ENCODE data around the gene TTLL12.

Gene TTLL12

DNA sequence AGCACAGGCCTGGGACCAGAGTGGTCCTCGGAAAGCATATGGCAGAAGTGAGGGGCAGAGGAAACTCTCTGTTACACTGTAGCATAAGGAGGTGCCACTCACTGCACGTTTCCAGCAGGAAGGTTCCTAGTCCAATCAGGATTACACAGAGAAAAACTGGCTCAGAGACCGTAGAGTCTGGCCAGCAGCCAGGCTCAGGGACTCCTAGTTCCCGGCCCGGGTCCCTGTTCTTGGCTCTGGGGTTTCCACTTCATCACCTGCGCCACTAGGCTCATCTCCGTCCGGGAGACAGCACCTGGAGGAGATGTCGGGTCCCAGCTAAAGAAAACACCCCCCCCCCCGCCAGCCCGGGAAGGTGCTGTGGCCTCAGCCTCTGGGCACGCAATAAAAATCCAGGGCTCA, 1.1 kb downstream of the TTLL12 start:
- Histone ChIP-seq H3K27ac (ENCODE audit: low read depth, low read length) (no peak overlapping the region), H3K27me3 (ENCODE audit: control insufficient read depth in 5 of 5, insufficient read depth in 4 of 5, low read length in 5 of 5) (no peaks in the 10 kb centered on the region), H3K4me3 (ENCODE audit: low read depth in 1 of 5, low read length in 5 of 5) (peak overlapping the region; percentile 62 to 76 (median 68)), H3K36me3 (ENCODE audit: control insufficient read depth in 5 of 5, insufficient read depth in 5 of 5, low read length in 5 of 5) (peaks cover 0 to 13% (median 8%) of the 10 kb centered on the region in 5 donors), H3K4me1 (ENCODE audit: control insufficient read depth in 5 of 5, insufficient read depth in 5 of 5, low read length in 5 of 5) (peaks cover 4 to 28% (median 25%) of the 10 kb centered on the region in 5 donors), H3K9me3 (ENCODE audit: control insufficient read depth in 5 of 5, low read length in 5 of 5) (no peaks in the 10 kb centered on the region), H3K9ac (ENCODE audit: low read length in 5 of 5) (peak overlapping the region in 4 of 5 donors; percentile 16 to 71 (median 56))

DNA sequence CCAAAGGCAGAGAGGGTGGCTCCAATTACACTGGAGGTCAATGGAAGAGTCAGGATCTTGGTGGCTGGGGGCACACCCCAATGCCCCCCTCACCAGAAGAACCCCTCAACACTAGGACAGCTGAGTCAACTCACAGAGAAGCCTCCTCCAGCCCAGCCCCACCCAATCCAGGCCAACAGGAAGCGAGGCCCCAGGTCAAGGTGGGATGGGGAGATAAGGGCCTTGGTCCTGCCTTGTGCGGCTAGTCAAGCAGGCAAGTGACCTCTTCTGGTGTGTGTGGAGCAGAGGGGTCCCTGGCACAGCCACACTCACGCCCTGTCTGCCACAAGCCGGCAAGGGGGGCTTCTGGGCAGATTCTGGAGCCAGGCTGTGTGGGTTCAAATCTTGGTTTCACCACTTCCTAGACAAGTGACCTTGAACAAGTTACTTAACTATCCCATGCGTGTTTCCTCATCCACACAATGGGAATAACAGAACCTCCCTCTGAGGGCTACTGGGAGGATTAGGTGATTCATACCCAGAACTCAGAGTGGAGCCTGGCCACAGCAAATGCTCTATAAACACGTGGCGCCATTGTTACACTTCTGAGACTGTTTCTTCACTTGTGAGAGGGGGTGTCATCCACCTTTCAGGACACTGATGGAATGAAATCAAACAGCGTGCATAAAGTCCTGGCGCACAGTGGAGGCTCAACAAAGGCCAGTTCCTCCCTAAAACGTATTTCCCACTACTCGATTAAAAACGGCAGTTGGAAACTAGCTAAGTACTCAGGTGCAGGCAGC, 3.2 kb downstream of the TTLL12 start:
- no peak overlapping the region for H3K9ac ChIP-seq (ENCODE audit: low read length in 5 of 5)
- peaks cover 4 to 28% (median 25%) of the 10 kb centered on the region in 5 donors for H3K4me1 ChIP-seq (ENCODE audit: control insufficient read depth in 5 of 5, insufficient read depth in 5 of 5, low read length in 5 of 5)
- H3K9me3 ChIP-seq (ENCODE audit: control insufficient read depth in 5 of 5, low read length in 5 of 5): no peaks in the 10 kb centered on the region
- no peak overlapping the region for H3K27ac ChIP-seq (ENCODE audit: low read depth, low read length)
- H3K27me3 ChIP-seq (ENCODE audit: control insufficient read depth in 5 of 5, insufficient read depth in 4 of 5, low read length in 5 of 5): no peaks in the 10 kb centered on the region
- no peak overlapping the region for H3K4me3 ChIP-seq (ENCODE audit: low read depth in 1 of 5, low read length in 5 of 5)
- H3K36me3 ChIP-seq (ENCODE audit: control insufficient read depth in 5 of 5, insufficient read depth in 5 of 5, low read length in 5 of 5): peaks cover 0 to 33% (median 22%) of the 10 kb centered on the region in 5 donors

DNA sequence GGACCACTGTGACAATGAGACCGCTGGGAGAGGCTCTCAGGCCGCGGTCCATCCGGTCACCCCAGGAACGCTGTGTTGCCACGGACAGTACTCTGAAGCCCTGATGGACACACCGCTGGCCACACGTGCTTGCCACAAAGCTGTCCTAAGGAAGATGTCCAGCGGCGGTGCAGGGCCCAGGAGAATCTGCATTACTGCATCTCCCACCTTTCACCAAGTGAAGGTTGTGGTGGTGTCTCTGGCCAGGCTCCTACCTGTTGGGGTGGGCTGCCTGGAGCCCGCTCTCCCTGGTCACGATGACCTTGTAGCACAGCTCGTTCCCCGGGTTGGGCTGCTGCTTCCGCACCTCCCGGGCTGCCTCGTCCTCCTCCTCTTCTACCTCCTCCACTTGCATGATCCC, 4.2 kb downstream of the TTLL12 start:
- H3K36me3 ChIP-seq (ENCODE audit: control insufficient read depth in 5 of 5, insufficient read depth in 5 of 5, low read length in 5 of 5): peaks cover 0 to 36% (median 23%) of the 10 kb centered on the region in 5 donors
- H3K27me3 ChIP-seq (ENCODE audit: control insufficient read depth in 5 of 5, insufficient read depth in 4 of 5, low read length in 5 of 5): no peaks in the 10 kb centered on the region
- no peak overlapping the region for H3K9ac ChIP-seq (ENCODE audit: low read length in 5 of 5)
- H3K4me3 ChIP-seq (ENCODE audit: low read depth in 1 of 5, low read length in 5 of 5): no peak overlapping the region
- H3K9me3 ChIP-seq (ENCODE audit: control insufficient read depth in 5 of 5, low read length in 5 of 5): no peaks in the 10 kb centered on the region
- H3K27ac ChIP-seq (ENCODE audit: low read depth, low read length): no peak overlapping the region
- H3K4me1 ChIP-seq (ENCODE audit: control insufficient read depth in 5 of 5, insufficient read depth in 5 of 5, low read length in 5 of 5): peaks cover 4 to 25% (median 20%) of the 10 kb centered on the region in 5 donors

DNA sequence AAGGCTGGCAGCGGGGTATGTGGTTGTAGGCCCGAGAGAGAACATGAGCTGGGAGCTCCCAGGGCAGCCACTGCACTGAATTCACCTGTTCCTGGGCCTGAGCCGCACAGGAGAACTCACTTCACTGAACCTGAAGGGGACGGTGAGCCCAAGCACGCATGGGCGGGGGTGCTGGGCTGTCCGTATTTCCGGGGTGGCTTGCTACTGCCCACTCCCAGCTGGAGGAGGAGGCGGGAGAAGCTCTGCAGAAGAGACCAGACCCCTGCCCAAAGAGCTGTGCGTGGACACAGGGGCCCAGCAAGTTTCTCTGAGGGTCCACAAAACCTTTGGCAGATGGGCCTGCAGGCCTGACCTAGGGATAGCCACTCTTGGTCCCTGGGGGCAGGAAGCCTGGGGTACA, 4.8 kb downstream of the TTLL12 start:
- no peak overlapping the region for H3K9ac ChIP-seq (ENCODE audit: low read length in 5 of 5)

DNA sequence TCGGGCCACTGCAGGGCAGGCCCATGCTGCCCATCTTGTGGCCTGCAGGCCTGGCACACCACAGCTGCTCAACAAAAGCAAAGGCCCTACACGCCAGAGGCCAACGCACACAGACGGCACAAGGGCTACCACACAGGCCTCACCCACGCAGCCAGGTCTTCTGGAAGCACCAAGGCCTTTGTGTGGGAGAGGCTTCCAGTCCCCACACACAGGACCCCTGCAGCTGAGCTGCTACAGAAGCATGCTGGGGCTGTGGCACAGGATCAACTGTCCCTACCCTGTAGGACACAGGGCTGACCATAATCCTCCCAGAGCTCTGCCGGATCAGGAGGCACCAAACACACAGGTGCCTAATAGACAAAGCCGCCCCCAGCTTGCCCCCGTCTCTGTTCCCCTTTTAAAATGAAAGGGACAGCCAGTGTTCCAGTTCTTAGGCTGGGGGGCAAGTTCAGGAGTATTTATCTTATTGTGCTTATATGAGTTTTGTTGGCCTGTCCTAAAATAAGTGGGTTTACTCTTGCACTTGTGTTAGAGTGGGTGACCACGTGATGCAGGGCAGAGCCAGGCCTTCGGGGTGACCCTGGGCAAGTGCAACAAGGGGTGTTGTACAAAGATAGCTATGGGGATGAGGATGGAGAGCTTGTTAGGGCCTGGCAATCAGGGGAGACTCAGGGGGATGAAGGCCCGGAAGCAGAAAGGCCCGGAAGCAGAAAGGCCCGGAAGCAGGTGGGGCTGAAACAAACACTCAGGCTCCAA, 5.4 kb downstream of the TTLL12 start:
- Histone ChIP-seq H3K27ac (ENCODE audit: low read depth, low read length) (no peak overlapping the region), H3K36me3 (ENCODE audit: control insufficient read depth in 5 of 5, insufficient read depth in 5 of 5, low read length in 5 of 5) (peaks cover 0 to 43% (median 25%) of the 10 kb centered on the region in 5 donors), H3K4me1 (ENCODE audit: control insufficient read depth in 5 of 5, insufficient read depth in 5 of 5, low read length in 5 of 5) (peaks cover 4 to 20% (median 19%) of the 10 kb centered on the region in 5 donors), H3K9me3 (ENCODE audit: control insufficient read depth in 5 of 5, low read length in 5 of 5) (no peaks in the 10 kb centered on the region), H3K4me3 (ENCODE audit: low read depth in 1 of 5, low read length in 5 of 5) (no peak overlapping the region), H3K9ac (ENCODE audit: low read length in 5 of 5) (no peak overlapping the region), H3K27me3 (ENCODE audit: control insufficient read depth in 5 of 5, insufficient read depth in 4 of 5, low read length in 5 of 5) (no peaks in the 10 kb centered on the region)

More for the DNA sequence above, 4.8 kb downstream of the TTLL12 start:
- Histone ChIP-seq H3K4me1 (ENCODE audit: control insufficient read depth in 5 of 5, insufficient read depth in 5 of 5, low read length in 5 of 5) (peaks cover 4 to 23% (median 19%) of the 10 kb centered on the region in 5 donors), H3K27ac (ENCODE audit: low read depth, low read length) (no peak overlapping the region), H3K36me3 (ENCODE audit: control insufficient read depth in 5 of 5, insufficient read depth in 5 of 5, low read length in 5 of 5) (peaks cover 0 to 41% (median 23%) of the 10 kb centered on the region in 5 donors), H3K4me3 (ENCODE audit: low read depth in 1 of 5, low read length in 5 of 5) (no peak overlapping the region), H3K9me3 (ENCODE audit: control insufficient read depth in 5 of 5, low read length in 5 of 5) (no peaks in the 10 kb centered on the region), H3K27me3 (ENCODE audit: control insufficient read depth in 5 of 5, insufficient read depth in 4 of 5, low read length in 5 of 5) (no peaks in the 10 kb centered on the region)

DNA sequence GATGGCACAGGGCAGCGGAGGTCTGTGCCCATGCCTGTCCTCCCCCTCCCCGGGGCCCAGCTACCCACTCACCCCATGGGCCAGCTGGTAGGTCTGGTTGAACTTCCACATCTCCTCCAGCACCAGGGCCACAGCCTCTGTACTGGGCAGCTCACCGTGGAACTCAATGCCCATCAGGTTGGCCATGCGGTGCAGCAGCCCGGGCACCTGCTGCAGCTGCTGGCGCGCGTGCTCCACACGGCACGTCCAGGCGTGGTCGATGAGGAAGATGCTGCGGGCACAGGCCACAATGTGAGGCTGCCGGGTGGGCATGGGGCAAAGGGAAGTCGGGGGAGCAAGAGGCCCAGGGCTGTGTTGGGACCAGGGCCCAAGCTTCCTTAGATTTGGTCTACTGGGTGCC, 6.3 kb downstream of the TTLL12 start:
- no peaks in the 10 kb centered on the region for H3K9me3 ChIP-seq (ENCODE audit: control insufficient read depth in 5 of 5, low read length in 5 of 5)

DNA sequence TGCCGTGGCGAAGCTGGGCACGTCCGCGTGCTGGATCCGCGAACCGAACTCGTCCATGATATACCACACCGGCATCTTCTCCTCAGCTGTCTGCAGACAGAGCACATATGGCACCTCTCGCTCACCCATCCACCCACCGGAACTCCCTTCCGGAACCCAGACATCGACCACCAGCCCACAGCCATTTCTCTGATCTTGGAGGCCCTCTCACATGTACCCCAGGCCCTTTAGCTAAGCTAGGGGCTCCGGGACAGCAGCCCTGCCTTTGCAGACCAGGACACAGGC, 7.1 kb downstream of the TTLL12 start:
- Histone ChIP-seq H3K9ac (ENCODE audit: low read length in 5 of 5) (no peak overlapping the region), H3K4me3 (ENCODE audit: low read depth in 1 of 5, low read length in 5 of 5) (no peak overlapping the region), H3K4me1 (ENCODE audit: control insufficient read depth in 5 of 5, insufficient read depth in 5 of 5, low read length in 5 of 5) (peaks cover 0 to 10% (median 6%) of the 10 kb centered on the region in 5 donors), H3K9me3 (ENCODE audit: control insufficient read depth in 5 of 5, low read length in 5 of 5) (no peaks in the 10 kb centered on the region), H3K27me3 (ENCODE audit: control insufficient read depth in 5 of 5, insufficient read depth in 4 of 5, low read length in 5 of 5) (no peaks in the 10 kb centered on the region), H3K27ac (ENCODE audit: low read depth, low read length) (no peak overlapping the region), H3K36me3 (ENCODE audit: control insufficient read depth in 5 of 5, insufficient read depth in 5 of 5, low read length in 5 of 5) (peaks cover 0 to 54% (median 31%) of the 10 kb centered on the region in 5 donors)

More for the DNA sequence above, 6.3 kb downstream of the TTLL12 start:
- peaks cover 0 to 47% (median 28%) of the 10 kb centered on the region in 5 donors for H3K36me3 ChIP-seq (ENCODE audit: control insufficient read depth in 5 of 5, insufficient read depth in 5 of 5, low read length in 5 of 5)
- no peak overlapping the region for H3K4me3 ChIP-seq (ENCODE audit: low read depth in 1 of 5, low read length in 5 of 5)
- H3K27ac ChIP-seq (ENCODE audit: low read depth, low read length): no peak overlapping the region
- no peaks in the 10 kb centered on the region for H3K27me3 ChIP-seq (ENCODE audit: control insufficient read depth in 5 of 5, insufficient read depth in 4 of 5, low read length in 5 of 5)
- H3K4me1 ChIP-seq (ENCODE audit: control insufficient read depth in 5 of 5, insufficient read depth in 5 of 5, low read length in 5 of 5): peaks cover 2 to 15% (median 12%) of the 10 kb centered on the region in 5 donors
- H3K9ac ChIP-seq (ENCODE audit: low read length in 5 of 5): no peak overlapping the region

DNA sequence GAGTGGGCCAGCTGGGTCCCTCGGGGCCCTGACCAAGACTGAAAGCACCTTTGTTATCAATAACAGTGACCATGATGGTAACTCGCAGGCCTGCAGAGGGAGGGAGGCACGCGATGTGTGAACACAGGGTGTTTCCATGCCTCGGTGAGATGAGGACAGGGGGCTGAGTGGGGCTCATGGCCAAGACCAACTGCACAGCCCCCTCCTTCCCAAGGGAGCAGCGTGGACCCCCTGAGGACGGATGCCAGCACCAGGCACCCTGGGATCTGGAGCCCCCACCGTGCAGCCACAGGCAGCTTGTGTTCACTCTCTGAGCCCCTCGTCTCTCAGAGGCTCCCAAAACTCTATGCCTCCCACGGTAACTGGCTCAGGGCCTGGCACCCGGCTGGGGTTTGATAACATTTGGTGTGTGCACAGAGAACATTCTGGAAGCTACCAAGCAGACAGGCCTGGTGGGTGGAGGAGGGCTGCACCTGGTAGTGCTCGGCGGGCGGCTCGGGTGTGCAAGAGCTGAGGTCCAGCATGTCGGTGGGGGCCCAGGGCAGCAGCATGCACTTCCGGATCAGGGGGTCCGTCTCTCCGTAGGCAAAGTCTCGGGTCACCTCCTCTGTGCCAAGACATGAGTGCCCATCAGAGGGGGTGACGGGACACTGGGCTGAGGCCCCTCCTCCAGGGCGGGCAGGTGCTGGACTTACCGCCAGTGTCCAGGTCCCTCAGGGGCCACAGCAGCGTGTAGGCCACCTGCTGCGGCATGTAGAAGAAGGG, 7.6 kb downstream of the TTLL12 start:
- Histone ChIP-seq H3K27me3 (ENCODE audit: control insufficient read depth in 5 of 5, insufficient read depth in 4 of 5, low read length in 5 of 5) (no peaks in the 10 kb centered on the region), H3K36me3 (ENCODE audit: control insufficient read depth in 5 of 5, insufficient read depth in 5 of 5, low read length in 5 of 5) (peaks cover 0 to 60% (median 36%) of the 10 kb centered on the region in 5 donors), H3K4me3 (ENCODE audit: low read depth in 1 of 5, low read length in 5 of 5) (no peak overlapping the region), H3K27ac (ENCODE audit: low read depth, low read length) (no peak overlapping the region), H3K9me3 (ENCODE audit: control insufficient read depth in 5 of 5, low read length in 5 of 5) (no peaks in the 10 kb centered on the region), H3K9ac (ENCODE audit: low read length in 5 of 5) (no peak overlapping the region), H3K4me1 (ENCODE audit: control insufficient read depth in 5 of 5, insufficient read depth in 5 of 5, low read length in 5 of 5) (peaks cover 0 to 6% (median 1%) of the 10 kb centered on the region in 5 donors)

DNA sequence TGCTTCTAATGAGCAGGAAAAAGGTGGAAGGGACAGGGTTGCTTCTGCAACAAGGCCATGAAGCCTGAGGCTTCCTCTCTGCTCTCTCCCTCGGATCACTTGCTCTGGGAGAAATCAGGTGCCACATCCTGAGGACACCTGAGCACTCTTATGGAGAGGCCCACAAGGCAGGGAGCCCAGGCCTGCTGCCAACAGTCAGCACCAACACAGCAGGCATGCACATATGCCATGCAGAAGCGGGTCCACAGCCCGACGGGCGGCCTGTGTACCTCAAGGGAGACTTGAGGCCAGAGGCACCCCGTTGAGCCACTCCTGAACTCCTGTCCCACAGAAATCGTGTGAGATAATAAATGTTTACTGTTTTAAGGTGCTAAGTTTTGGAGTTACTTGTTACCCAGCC, 9.5 kb downstream of the TTLL12 start:
- Histone ChIP-seq H3K9me3 (ENCODE audit: control insufficient read depth in 5 of 5, low read length in 5 of 5) (no peaks in the 10 kb centered on the region), H3K27me3 (ENCODE audit: control insufficient read depth in 5 of 5, insufficient read depth in 4 of 5, low read length in 5 of 5) (no peaks in the 10 kb centered on the region), H3K36me3 (ENCODE audit: control insufficient read depth in 5 of 5, insufficient read depth in 5 of 5, low read length in 5 of 5) (peaks cover 0 to 72% (median 47%) of the 10 kb centered on the region in 5 donors), H3K4me1 (ENCODE audit: control insufficient read depth in 5 of 5, insufficient read depth in 5 of 5, low read length in 5 of 5) (peaks cover 0 to 4% (median 0%) of the 10 kb centered on the region in 5 donors), H3K27ac (ENCODE audit: low read depth, low read length) (no peak overlapping the region), H3K9ac (ENCODE audit: low read length in 5 of 5) (no peak overlapping the region), H3K4me3 (ENCODE audit: low read depth in 1 of 5, low read length in 5 of 5) (no peak overlapping the region)
